K562 treated with DMSO at 1 percent for 48 hours (cell line): ENCODE measurements around the gene ACTN4. TPM values are rescaled to one million over a fixed set of nuclear protein-coding genes. Genes with fewer than 3 reads are reported as not detected.

Experiments
- total RNA-seq: library from RNA; unstranded; fragments of 300-600 nt; gene quantifications from 2 replicates; pipeline ENCODE4 v1.2.3, GENCODE V29; 2022; ENCODE audit warnings: low replicate concordance; ENCODE audit errors: extremely low read depth

The ACTN4 gene
- total RNA-seq: 239 TPM in 1 of 2 replicates, not detected in the other

DNA sequence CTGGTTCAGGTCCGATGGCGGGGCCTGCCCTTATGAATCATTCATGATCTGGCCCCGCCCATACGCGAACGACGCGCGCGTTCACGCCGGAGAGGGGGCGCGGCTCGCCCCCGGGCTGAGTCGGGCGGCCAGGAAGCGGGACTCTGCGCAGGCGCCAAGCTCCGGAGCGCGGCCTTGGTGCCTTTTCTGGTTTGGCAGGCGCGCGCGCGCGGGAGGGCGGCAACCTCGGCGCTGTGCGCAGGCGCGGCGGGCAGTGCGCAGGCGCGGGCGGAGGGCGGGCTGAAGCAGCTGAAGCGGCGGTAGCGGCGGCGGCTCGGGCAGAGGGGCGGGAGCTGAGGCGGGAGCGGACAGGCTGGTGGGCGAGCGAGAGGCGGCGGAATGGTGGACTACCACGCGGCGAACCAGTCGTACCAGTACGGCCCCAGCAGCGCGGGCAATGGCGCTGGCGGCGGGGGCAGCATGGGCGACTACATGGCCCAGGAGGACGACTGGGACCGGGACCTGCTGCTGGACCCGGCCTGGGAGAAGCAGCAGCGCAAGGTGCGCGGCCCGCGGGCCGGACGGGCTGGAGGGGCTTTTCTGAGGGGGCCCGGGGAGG, at the start of gene ACTN4:
Gene ACTN4, plus strand, starts transcription at position 282 of the 598 bp plus-strand sequence. Its CDS starts 97 bp downstream, at position 379.

GRCh38 chr19:38617764-38618589, 29.5 kb upstream of the ACTN4 start, which contains the start of gene MAP4K1:
Gene MAP4K1 (minus strand): TSS chr19:38617953. CDS start chr19:38617895, 58 bp downstream.

DNA sequence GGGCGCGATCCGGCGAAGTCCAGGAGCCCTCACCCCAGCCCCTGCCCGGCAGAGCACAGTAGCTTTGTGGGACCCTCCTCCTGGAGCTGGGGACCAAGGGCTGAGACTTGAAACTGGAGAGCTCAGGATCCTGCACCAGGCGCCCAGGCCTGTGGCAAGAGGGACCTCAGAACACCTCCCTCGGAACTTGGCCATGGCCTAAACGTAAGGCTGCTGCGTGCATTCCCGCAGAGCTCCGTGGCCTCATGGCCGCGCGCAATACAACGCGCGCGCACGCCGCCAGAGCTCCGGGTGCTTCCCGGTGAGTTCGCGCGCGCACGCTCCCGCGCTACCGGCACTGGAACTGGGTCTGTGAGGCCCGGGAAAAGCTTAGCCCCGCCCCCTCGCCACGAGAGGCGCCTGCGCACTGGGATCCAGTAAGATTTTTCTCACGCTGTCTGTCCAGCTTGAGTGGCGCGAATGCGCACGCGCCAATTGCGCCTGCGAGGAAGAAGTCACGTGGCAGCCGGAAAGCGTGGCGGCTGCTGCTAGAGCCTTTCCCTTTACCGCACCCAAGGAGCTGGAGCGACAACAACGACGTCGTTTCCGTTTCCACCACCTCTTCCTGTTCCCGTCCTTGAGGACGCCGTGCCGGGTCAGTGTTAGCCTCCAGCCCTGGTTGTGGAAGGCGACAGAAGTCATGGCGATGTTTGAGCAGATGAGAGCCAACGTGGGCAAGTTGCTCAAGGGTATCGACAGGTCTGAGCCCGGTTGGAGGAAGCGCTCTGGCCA, 28.7 kb upstream of the ACTN4 start, which contains the start of gene EIF3K:
Gene EIF3K, plus strand, starts transcription at position 599 of the 771 bp plus-strand sequence. Its CDS starts 81 bp downstream, at position 680.

DNA sequence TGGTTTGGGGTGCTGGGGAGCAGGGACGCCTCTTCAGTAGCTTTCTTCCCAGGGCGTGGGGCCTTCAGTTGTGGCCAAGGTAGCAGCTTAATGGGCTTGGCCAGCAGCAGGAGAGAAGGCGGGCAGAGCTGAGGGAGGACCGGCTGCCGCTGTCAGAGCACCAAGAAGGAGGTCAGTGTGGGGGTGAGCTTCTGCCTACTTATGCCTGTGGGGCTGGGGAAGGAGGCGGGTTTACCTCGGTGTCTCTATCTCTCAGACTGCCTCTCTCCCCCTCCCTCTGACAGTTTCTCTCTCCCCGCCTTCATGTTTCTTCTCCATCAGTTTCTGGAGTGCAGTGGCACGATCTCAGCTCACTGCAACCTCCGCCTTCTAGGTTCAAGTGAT, 96.8 kb downstream of the ACTN4 start, which contains the start of gene CAPN12:
Gene CAPN12, minus strand, starts transcription at position 177 of the 384 bp plus-strand sequence. CDS start 309 bp downstream, outside the sequence.

GRCh38 chr19:38773469-38774177, 126.2 kb downstream of the ACTN4 start, which contains the start of gene LGALS7:
Gene LGALS7 (minus strand): TSS chr19:38773517. CDS start chr19:38773492, 25 bp downstream.

Other genes starting within 250 kb of the ACTN4 start
- not detected in 2 replicates for gene FAM98C, start 244.6 kb upstream of the ACTN4 start, total RNA-seq
- gene RASGRP4, start 221.4 kb upstream of the ACTN4 start, total RNA-seq: not detected in 2 replicates
- gene RYR1, start 214.0 kb upstream of the ACTN4 start, total RNA-seq: not detected in 2 replicates
- not detected in 2 replicates for gene MAP4K1, start 29.7 kb upstream of the ACTN4 start, total RNA-seq
- gene EIF3K, start 28.5 kb upstream of the ACTN4 start, total RNA-seq: 965 TPM in 1 of 2 replicates, not detected in the other
- not detected in 2 replicates for gene CAPN12, start 96.8 kb downstream of the ACTN4 start, total RNA-seq
- not detected in 2 replicates for gene LGALS7, start 125.9 kb downstream of the ACTN4 start, total RNA-seq
- not detected in 2 replicates for gene LGALS7B, start 141.6 kb downstream of the ACTN4 start, total RNA-seq
- gene LGALS4, start 165.3 kb downstream of the ACTN4 start, total RNA-seq: not detected in 2 replicates
- gene ECH1, start 184.1 kb downstream of the ACTN4 start, total RNA-seq: not detected in 2 replicates
- not detected in 2 replicates for gene HNRNPL, start 202.3 kb downstream of the ACTN4 start, total RNA-seq
- gene RINL, start 230.6 kb downstream of the ACTN4 start, total RNA-seq: not detected in 2 replicates